Subcutaneous abdominal adipose tissue (tissue), 5 donors: Measurements from ENCODE around the gene ZNF579.
"Not testable (repeated sequence)": the region's sequence is repeated elsewhere in the genome, so short reads cannot be mapped to it uniquely, and the experiment has no call there.

Source experiments
- H3K27ac ChIP-seq: one replicate; pipeline ENCODE4 v1.7.0; 2013; ENCODE audit warnings: low read depth, mild to moderate bottlenecking, inconsistent platforms, low read length, moderate library complexity
- H3K27me3 ChIP-seq, 5 donors: one replicate each; pipeline ENCODE4 v1.7.0; 2013; ENCODE audit warnings: low read length in 5 of 5, inconsistent platforms in 1 of 5; ENCODE audit not compliant: control insufficient read depth in 5 of 5, insufficient read depth in 4 of 5
- H3K36me3 ChIP-seq, 5 donors: one replicate each; pipeline ENCODE4 v1.7.0; 2013; ENCODE audit warnings: low read length in 5 of 5; ENCODE audit not compliant: control insufficient read depth in 5 of 5, insufficient read depth in 5 of 5
- H3K4me1 ChIP-seq, 5 donors: one replicate each; pipeline ENCODE4 v1.7.0; 2013; ENCODE audit warnings: low read length in 5 of 5, mild to moderate bottlenecking in 3 of 5, moderate library complexity in 1 of 5; ENCODE audit not compliant: control insufficient read depth in 5 of 5, insufficient read depth in 5 of 5
- H3K4me3 ChIP-seq, 5 donors: one replicate each; pipeline ENCODE4 v1.7.0; 2013; ENCODE audit warnings: low read length in 5 of 5, low read depth in 1 of 5
- H3K9ac ChIP-seq, 5 donors: one replicate each; pipeline ENCODE4 v1.7.0; 2013; ENCODE audit warnings: low read length in 5 of 5, mild to moderate bottlenecking in 4 of 5, moderate library complexity in 3 of 5
- H3K9me3 ChIP-seq, 5 donors: one replicate each; pipeline ENCODE4 v1.7.0; 2013; ENCODE audit warnings: low read length in 5 of 5; ENCODE audit not compliant: control insufficient read depth in 5 of 5
- donor health status: healthy.
- donor health status: healthy.
- donor health status: healthy.
- donor health status: healthy.
- donor health status: healthy.

Gene ZNF579

DNA sequence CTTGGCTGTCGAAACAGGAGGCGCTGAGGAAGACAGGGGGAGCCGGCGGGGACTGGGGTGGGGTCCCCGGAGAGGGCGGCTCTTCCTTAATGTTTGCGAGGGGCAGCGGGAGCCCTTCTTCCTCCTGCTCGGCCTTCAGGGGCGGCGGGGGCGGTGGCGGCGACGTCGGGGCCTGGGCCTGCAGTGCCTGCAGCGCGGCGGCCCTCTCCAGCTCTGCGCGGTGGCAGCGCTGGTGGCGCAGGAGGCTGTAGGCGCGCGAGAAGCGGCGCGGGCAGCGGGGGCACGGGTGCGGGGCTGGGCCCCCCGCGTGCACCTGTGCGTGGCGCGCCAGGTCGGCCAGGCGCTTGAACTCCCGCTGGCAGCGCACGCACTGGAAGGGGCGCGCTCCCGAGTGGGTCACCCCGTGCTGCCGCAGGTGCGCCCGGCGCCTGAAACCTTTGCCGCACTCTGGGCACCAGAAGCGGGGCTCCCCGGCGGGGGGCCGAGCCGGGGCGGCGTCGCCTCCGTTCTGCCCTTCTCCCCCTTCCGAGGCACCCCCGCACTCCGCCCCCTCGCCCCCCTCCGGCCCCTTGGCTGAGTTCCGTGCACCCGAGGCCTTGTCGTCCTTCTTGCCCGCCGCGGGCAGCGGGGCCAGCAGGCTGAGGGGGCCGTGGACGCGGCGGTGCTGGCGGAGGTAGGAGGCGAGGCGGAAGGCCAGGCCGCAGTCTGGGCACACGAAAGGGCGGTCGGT is 2.5 kb downstream of the ZNF579 start:
- Histone ChIP-seq H3K4me1 (peaks cover 2 to 25% (median 24%) of the 10 kb centered on the region in 5 donors), H3K4me3 (no peak overlapping the region)

DNA sequence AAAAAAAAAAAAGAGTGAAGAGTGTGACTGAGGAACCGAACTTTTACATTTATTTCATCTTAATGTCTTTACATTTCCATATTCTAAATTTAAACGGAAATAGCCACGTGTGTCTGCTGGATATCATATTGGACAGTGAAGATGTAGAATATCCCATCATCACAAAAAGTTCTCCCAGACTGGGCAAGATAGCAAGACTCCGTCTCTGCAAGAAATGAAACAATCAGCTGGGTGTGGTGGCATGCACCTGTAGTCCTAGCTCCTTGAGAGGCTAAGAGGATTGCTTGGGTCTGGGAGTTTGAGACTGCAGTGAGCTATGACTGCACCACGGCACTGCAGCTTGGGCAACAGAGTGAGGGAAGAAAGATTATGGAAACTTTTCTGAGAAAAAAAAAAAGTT is 3.9 kb downstream of the ZNF579 start:
- no peak overlapping the region for H3K4me3 ChIP-seq
- H3K36me3 ChIP-seq: peaks cover 0 to 22% (median 13%) of the 10 kb centered on the region in 5 donors
- peaks cover 2 to 19% (median 18%) of the 10 kb centered on the region in 5 donors for H3K4me1 ChIP-seq
- H3K9me3 ChIP-seq: peaks cover 0 to 2% (median 0%) of the 10 kb centered on the region in 5 donors
- no peaks in the 10 kb centered on the region for H3K27me3 ChIP-seq
- no peak overlapping the region for H3K27ac ChIP-seq
- no peak overlapping the region for H3K9ac ChIP-seq

More for the DNA sequence above, 2.5 kb downstream of the ZNF579 start:
- Histone ChIP-seq H3K36me3 (peaks cover 0 to 22% (median 13%) of the 10 kb centered on the region in 5 donors), H3K27ac (no peak overlapping the region), H3K27me3 (no peaks in the 10 kb centered on the region), H3K9me3 (peaks cover 0 to 2% (median 0%) of the 10 kb centered on the region in 5 donors), H3K9ac (no peak overlapping the region)

DNA sequence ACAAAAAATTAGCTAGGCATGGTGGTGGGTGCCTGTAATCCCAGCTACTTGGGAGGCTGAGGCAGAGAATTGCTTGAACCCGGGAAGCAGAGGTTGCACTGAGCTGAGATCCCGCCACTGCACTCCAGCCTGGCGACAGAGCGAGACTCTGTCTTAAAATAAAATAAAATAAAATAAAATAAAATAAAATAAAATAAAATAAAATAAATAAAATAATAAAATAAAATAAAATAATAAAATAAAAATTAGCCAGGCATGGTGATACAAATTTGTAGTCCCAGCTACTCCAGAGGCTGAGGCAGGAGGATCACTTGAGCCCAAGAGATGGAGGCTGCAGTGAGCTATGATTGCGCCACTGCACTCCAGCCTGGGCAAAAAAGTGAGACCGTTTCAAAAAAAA is 6.7 kb downstream of the ZNF579 start:
- H3K27me3 ChIP-seq, H3K4me3 ChIP-seq, H3K9ac ChIP-seq, H3K4me1 ChIP-seq, H3K27ac ChIP-seq, H3K9me3 ChIP-seq: not testable (repeated sequence)
- H3K36me3 ChIP-seq: peaks cover 0 to 21% (median 11%) of the 10 kb centered on the region in 5 donors

DNA sequence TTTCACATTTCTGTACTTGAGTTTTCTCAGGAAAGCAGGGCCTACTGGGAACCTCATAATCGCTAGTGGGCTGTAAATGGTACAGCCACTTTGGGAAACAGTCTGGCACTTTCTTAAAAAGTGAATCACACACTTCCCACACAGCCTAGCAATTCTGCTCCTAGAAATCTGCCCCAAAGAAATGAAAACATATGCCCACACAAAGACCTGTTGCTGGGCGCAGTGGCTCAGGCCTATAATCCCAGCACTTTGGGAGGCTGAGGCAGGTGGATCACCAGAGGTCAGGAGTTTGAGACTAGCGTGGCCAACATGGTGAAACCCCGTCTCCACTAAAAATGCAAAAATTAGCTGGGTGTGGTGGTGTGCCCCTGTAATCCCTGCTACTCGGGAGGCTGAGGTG is 11.2 kb downstream of the ZNF579 start:
- H3K9ac ChIP-seq, H3K36me3 ChIP-seq, H3K9me3 ChIP-seq, H3K4me3 ChIP-seq, H3K27ac ChIP-seq, H3K27me3 ChIP-seq, H3K4me1 ChIP-seq: not testable (repeated sequence)

- H3K9me3 ChIP-seq: peaks cover 0 to 2% (median 0%) of the 10 kb centered on the region in 5 donors
- no peaks in the 10 kb centered on the region for H3K36me3 ChIP-seq
- no peak overlapping the region for H3K9ac ChIP-seq
- no peak overlapping the region for H3K4me3 ChIP-seq
- peaks cover 0 to 9% (median 0%) of the 10 kb centered on the region in 5 donors for H3K27me3 ChIP-seq
- no peaks in the 10 kb centered on the region for H3K4me1 ChIP-seq
- no peak overlapping the region for H3K27ac ChIP-seq
These were observed 12.8 kb downstream of the ZNF579 start for GRCh38 chr19:55567708-55568328.

GRCh38 chr19:55566823-55567222 is 13.8 kb downstream of the ZNF579 start:
- H3K36me3 ChIP-seq: no peaks in the 10 kb centered on the region
- H3K9me3 ChIP-seq: peaks cover 0 to 2% (median 0%) of the 10 kb centered on the region in 5 donors
- H3K4me1 ChIP-seq: no peaks in the 10 kb centered on the region
- H3K4me3 ChIP-seq: no peak overlapping the region
- H3K27me3 ChIP-seq: peaks cover 0 to 9% (median 0%) of the 10 kb centered on the region in 5 donors
- H3K9ac ChIP-seq: no peak overlapping the region
- no peak overlapping the region for H3K27ac ChIP-seq

- Histone ChIP-seq H3K27me3 (peaks cover 0 to 11% (median 4%) of the 10 kb centered on the region in 5 donors), H3K9me3 (peaks cover 0 to 8% (median 5%) of the 10 kb centered on the region in 5 donors), H3K9ac (no peak overlapping the region), H3K36me3 (no peaks in the 10 kb centered on the region), H3K4me1 (no peaks in the 10 kb centered on the region), H3K4me3 (no peak overlapping the region), H3K27ac (no peak overlapping the region)
These were observed 17.4 kb downstream of the ZNF579 start for GRCh38 chr19:55563261-55563690.

- H3K36me3 ChIP-seq: no peaks in the 10 kb centered on the region
- H3K4me1 ChIP-seq: no peaks in the 10 kb centered on the region
- peaks cover 0 to 5% (median 2%) of the 10 kb centered on the region in 5 donors for H3K27me3 ChIP-seq
- peaks cover 0 to 8% (median 5%) of the 10 kb centered on the region in 5 donors for H3K9me3 ChIP-seq
- no peak overlapping the region for H3K27ac ChIP-seq
- no peak overlapping the region for H3K4me3 ChIP-seq
- no peak overlapping the region for H3K9ac ChIP-seq
These were observed 21.0 kb downstream of the ZNF579 start for GRCh38 chr19:55559684-55560083.

GRCh38 chr19:55554741-55555152 is 25.9 kb downstream of the ZNF579 start:
- Histone ChIP-seq H3K9me3 (no peaks in the 10 kb centered on the region), H3K27me3 (peaks cover 0 to 9% (median 5%) of the 10 kb centered on the region in 5 donors), H3K4me3 (no peak overlapping the region), H3K4me1 (peaks cover 0 to 6% (median under 1%) of the 10 kb centered on the region in 5 donors), H3K9ac (no peak overlapping the region), H3K36me3 (no peaks in the 10 kb centered on the region), H3K27ac (no peak overlapping the region)

GRCh38 chr19:55554302-55554701 is 26.3 kb downstream of the ZNF579 start:
- H3K9me3 ChIP-seq: no peaks in the 10 kb centered on the region
- no peak overlapping the region for H3K9ac ChIP-seq
- H3K27ac ChIP-seq: no peak overlapping the region
- peaks cover 0 to 9% (median 6%) of the 10 kb centered on the region in 5 donors for H3K27me3 ChIP-seq
- no peaks in the 10 kb centered on the region for H3K36me3 ChIP-seq
- no peak overlapping the region for H3K4me3 ChIP-seq
- peaks cover 0 to 10% (median 3%) of the 10 kb centered on the region in 5 donors for H3K4me1 ChIP-seq
